GM18858 (cell line): ENCODE measurements around the gene APRT.
"Not testable (repeated sequence)": the region's sequence is repeated elsewhere in the genome, so short reads cannot be mapped to it uniquely, and the experiment has no call there.

Experiments used
- ATAC-seq: cut with Tn5 transposase; IDR thresholded peaks from one replicate; pipeline ENCODE4 v1.9.1; 2021; ENCODE audit not compliant: unreplicated experiment

The APRT gene

DNA sequence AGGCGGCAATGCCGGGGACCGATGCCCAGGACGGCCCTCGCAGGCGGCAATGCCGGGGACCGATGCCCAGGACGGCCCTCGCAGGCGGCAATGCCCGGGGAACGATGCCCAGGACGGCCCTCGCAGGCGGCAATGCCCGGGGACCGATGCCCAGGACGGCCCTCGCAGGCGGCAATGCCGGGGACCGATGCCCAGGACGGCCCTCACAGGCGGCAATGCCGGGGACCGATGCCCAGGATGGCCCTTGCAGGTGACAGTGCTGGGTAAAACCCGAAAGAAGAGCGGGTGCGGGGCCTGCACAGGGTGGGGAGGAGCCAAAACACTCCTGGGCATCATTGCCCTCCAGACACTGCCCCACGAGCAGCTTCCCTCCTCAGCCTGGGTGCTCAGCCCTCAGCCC, 11.9 kb upstream of the APRT start:
- ATAC-seq, result not testable (repeated sequence)

DNA sequence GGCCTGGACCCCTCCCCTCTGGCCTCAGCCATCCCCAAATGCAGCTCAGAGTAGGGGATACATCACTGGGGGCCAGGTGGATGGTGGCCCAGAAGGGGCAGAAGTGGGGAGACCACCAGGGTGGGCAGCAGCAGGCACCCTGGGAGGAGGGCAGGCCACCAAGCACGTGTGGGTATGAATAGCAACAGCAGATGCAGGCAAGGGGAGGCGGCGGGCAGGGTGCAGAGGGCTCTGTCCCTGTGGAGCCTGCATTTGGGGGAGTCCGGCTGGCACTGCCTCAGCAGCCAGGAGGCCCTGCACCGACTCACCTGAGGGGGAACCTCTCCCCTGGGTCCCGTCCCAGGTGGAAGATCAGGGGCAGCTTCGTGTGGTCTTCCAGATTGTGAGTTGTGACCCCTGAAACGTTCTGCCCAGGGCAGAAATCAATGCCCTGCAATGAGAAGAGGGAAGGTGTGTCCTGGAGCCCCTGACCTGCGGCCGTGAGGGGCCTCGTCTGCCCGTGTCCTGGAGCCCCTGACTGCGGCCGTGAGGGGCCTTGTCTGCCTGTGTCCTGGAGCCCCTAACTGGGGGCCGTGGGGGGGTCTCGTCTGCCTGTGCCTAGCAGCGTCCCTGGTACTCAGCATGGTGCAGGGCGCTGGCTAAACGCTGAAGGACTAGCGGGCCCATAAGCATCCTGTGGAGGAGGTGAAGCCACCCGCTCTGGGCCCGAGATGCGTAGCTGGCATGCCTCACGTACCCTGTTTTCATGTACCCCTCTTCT, 10.7 kb upstream of the APRT start:
- ATAC-seq, result no peak

DNA sequence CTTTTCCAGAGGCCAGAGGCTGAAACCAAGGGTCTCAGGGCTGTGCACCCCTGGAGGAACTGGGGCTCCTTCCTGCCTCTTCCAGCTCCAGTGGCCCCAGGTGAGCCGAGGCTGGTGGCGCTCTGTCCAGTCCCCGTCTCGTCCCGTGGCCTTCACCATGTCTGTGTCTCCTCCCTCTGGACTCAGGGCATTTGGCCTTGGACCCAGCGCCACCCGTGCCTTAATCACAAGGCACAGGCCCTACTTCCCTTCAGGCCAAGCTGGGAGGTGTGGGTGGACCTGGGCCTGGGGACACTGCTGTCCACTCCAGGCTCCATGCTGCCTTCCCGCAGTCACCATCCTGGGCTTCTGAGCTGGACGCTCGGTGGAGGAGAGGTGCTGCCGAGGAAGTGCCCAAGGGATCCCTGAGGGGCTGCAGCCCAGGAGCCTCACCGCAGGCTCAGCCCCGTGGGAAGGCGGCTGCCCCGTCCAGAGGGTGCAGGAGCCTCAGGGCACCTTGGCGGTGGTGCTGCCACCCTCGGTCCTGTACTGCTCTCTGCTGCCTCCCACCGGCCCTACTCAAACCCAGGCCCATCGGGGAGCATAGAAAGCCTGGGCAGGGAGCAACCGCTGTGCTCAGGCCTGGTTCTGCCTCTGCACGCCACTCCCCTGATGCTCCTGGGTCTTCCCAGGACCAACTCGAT, 9.6 kb upstream of the APRT start:
- ATAC-seq, result no peak

DNA sequence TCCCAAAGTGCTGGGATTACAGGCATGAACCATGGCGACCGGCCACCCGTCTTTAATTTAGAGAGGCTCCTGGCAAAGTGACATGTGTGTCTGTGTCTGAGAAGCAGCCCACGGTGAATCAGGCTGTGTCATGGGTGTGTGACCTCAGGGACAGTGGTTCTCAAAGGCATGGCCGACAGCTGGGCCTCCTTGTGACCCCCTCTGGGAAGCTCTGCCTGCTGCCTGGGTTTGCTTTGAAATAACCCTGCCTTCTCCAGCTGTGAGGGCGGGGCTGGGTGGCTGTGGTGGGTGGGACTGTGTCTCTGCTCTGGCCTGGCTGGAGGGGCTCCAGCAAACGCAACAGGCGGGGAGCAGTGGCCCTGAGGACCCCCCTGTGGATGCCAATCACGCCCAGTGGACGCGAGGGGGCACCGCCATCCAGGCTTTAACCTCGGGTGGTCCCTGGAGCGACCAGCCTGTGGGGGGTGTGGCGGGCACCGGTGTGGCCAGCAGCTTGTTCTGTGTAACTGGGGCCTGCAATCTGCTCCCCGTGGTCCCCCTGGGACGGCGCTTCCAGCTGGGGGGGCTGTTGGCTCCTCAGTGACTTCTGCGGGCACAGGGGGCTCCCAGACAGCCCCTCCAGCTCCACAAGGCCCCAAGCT, 8.8 kb upstream of the APRT start:
- ATAC-seq, result no peak

DNA sequence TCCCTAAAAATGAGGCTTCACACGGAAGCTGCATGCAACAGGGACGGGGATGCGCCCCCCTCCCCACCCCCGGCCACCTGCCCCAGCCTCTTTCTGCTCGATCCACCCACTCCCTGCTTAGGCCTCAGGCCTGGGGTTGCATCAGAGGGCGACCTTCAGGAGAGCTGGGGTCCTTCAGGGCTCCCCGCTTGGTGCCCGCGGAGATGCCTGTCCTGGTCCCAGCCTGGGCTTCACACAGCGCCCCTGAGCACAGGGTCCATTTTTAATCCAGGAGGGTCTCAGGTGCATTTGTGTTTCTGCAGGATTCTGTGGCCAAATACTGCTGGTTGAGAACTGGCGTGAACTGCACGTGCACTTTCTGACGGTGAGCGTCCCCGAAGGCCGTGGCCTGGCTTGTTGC, 7.4 kb upstream of the APRT start:
- ATAC-seq, result no peak

DNA sequence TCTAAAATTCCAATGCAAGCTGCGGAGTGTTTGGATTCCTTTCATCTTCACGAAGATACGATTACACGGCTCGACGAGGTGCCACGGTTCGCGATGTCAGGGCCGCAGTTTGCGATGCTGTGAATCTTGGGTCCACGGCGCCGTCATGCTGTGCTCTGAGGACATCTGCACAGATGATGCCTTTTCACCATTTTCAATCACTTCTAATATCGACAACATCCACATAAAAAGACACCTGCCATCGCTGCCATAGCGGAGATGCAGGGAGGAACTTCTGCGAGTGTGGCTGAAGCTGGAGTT, 6.8 kb upstream of the APRT start:
- no peak for ATAC-seq

DNA sequence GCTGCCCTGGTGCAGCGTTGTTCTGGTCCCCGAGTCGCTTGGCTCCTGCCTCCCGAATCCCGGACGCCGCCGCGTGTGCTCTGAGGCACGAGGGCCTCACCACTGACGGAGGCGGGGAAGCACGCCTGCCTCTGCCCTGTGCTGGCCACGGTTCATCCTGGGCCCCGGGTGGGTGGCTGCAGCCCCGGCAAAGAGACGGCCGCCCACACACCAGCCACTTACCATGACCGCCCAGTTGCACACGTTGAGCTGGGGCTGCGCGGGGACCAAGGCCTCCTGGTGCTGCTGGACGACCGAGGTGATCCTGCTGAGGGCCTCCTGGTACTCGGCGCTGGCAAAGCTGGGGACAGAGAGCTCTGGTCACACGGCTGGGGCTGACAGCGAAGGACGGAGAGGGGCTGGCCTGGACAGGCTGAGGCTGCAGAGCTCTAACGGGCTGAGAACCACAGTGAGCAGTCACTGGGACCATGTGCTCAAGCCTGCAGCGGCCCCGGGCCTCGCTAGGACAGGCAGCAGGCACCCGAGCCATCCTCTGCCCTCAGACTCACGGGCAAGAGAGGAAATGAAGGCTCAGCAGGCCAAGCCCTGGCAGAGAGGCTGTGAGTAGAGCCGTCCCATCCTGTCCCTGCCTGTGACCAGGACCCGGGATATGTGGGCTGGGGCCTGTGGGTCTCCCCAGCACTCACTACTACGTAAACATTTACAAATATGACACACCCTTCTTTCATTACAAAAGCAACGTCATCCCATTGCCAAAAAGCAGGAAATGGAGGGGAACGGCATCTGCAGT, 6.3 kb upstream of the APRT start:
- no peak for ATAC-seq

DNA sequence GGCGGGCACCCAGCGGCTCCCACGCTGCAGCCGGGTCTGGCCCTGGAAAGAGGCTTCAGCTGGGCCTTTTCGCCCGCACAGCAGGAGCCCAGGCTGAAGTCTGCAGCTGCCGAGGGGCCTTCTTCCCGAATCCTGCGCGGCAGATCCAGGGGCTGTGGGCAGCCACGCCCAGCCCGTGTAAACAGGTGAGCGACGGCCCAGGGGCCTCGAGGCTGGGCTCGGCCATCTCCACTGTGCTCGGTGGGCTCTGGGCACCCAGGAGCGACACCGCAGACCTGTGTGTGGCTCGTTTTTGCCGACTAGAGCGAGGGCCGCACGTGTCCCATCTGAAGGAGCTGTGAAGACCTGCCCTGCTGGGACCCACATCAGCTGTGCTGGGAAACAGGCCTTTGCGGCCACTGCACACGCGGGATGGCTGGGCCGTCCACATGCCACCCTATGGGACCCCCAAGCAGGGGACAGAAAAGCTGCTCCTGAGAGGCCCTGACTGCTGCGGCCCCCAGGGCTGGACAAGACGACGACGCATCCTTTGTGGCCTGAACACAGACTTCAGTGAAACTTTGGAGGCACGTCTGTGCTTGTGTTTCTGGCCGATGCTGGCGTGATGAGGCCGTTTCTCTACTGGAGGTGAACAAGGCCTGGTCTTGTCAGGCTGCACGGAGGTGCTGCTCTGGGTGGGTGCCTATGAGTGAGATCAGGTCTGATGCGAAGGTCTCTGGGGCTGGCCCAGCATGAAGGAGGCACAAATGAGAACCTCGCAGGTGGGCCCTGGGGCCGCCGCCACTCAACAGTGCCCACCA, 5.2 kb upstream of the APRT start:
- no peak for ATAC-seq

DNA sequence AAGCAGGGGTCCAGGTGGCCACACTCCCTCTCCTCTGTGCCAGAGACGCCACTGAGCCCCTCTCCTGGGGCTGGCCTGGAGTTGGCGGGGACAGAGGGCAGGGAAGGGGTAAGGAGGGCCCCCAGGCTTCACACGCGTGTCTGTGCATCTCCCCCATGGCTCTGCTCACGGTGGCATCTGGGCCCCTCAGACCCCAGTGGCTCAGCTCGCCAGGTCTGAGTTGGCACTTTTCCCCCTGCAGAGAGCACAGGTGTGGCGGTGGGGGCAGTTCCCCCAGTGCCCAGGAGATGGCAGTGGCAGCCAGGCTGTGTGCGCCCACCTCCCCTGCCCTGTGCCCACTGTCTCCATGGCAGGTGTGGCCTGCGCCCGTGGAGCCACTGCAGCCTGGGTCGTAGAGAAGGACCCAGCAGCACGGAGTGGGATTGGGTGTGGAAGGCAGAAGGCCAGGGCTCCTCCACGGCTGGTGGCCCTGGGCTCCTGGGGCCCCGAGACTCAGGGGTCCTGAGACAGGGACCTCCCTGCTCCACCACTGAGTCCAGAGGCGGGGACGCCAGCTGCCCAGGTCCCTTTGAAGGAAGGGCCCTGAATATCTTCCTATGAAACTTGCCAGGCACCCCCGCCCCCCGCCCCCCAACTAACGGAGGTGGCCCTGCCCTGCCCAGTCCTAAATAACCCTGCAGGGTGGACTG, 4.3 kb upstream of the APRT start:
- no peak for ATAC-seq

DNA sequence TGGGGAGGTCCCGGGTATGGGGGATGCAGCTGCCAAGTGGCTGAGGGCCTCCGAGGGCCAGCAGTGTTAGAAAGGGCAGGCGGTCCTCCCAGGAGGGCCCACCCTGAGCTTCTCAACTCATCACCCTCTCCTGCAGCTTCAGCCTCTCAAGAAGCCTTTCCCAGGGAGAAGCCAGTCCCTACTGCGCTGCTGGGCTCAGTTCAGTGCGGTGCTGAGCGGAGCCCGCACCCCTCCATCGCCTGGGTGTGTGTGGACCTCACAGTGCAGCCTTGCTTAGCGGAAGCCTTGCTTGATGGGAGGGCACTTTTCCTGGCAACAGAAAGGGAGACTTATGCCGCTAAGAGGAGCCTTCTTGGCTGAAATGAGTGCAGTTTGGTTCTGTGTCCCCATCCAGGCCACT, 3.5 kb upstream of the APRT start:
- ATAC-seq, result no peak

DNA sequence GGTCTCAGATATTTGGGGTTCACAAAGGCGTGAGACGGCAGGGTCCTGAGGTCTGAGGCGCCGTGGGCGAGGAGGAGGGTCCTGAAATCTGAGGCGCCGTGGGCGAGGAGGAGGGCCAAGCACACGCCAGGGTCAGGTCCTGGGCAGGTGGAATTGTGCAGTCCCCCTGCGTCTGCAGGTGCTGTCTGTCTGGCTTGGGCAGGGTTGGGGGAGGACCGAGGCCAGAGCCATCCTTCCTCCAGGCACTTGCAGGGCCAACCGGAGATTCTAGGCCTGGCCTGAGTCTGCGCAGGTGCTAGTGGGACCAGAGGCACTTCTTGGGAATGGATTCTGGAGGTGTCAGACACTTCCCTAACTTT, 2.4 kb upstream of the APRT start:
- ATAC-seq, result no peak

DNA sequence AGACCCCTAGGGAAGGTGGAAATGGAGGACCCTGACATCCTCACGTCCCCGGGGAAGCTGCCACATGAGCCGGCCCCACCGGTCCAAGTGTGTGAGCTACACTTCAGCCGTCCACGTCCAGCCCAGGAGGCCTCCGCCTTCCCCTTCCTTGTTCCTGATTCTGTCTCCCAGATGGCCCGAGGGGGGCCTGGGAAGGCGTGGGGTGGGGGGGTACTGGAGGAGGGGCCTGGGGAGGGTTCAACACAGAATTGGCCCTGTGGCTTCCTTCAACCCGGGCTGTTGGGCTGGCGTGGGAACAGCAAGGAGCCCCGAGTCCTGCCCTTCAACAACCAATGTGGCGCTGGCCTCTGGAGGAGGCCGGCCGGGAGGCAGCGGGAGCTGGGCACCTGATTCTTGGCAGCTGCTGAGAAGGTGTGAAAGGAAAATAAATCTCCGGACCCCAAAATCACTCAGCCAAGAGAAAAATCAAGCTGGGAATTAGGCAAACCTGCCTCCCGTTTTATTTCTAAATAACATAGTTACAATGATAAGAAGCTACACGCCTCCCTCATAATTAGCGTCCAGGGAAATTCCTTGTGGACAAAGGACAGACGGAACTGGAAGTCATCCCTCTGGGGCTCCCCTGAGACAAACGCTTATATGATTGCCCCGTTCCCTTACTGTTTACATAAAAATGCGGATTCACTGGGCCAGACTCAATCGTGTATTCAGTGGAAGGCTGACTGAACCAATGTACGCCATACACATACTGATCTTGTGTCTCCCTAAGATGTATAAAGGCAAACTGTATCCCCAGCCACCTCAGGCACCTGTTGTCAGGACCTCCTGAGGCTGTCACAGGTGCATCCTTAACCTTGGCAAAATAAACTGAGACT, 1.8 kb upstream of the APRT start:
- ATAC-seq, result no peak

DNA sequence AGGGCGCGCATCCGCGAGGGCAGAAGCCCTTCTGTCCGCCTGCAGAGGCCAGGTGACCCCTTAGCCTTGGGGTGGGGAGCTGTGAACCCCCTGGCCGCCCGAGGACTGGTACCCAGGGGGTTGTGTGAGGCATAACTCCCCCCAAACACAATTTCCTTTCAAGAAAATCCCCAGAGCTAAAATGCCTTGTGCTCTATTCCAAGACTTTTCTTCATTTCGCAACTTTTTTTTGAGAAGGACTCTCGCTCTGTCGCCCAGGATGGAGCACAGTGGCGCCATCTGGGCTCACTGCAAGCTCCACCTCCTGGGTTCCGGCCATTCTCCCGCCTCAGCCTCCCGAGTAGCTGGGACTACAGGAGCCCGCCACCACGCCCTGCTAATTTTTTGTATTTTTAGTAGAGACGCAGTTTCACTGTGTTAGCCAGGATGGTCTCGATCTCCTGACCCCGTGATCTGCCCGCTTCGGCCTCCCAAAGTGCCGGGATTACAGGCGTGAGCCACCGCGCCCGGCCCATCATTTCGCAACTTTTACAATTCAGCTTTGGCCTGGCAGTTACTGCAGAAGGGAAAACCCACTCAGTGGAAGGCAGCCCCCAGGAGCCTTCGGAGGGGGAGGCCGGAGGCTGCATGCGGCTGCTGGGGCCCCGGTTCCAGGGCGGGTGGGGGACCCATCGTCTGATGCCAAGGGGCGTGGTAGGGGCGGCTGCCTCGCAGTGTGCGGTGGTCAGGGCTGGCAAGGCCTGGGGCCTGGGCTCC, 963 bp upstream of the APRT start:
- no peak for ATAC-seq

DNA sequence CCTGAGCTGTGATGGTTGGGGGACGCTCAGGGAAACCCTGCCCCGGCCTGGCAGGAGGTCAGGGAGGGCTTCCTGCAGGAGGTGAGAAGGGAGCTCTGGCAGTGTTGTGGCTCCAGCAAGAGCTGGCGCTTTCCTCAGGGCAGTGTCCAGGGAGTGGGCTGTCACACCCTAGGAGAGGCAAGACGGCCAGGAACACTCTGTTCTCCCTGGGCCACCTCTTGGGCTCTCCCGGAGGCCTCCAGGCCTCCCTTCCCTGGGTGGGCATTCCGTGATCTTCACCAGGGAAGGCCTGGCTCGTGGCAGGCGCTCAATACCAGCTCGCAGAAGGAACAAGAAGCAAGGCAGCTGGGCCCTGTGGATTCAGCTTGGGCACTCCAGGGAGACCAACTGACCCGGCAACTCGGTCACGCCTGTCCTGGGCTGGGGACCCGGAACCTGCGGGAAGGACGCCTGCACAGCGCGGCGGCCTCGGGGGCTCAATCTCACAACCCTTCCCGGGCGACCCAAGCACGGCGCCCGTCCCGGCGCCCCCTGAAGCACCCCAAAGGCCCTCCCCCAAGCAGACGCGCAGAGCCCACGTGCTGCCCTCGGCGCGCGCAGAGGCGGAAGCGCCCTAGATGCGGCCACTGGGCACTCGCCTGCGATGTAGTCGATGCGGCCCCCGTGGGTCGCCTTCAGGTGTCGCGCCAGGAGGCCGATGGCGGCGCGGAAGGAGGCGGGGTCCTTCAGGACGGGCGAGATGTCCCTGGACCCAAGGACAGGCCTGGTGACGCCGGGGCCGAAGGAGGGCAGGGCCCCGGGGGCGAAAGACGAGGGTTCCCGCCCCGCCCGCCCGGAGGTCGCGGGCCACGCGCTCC, 588 bp downstream of the APRT start:
- no peak for ATAC-seq

DNA sequence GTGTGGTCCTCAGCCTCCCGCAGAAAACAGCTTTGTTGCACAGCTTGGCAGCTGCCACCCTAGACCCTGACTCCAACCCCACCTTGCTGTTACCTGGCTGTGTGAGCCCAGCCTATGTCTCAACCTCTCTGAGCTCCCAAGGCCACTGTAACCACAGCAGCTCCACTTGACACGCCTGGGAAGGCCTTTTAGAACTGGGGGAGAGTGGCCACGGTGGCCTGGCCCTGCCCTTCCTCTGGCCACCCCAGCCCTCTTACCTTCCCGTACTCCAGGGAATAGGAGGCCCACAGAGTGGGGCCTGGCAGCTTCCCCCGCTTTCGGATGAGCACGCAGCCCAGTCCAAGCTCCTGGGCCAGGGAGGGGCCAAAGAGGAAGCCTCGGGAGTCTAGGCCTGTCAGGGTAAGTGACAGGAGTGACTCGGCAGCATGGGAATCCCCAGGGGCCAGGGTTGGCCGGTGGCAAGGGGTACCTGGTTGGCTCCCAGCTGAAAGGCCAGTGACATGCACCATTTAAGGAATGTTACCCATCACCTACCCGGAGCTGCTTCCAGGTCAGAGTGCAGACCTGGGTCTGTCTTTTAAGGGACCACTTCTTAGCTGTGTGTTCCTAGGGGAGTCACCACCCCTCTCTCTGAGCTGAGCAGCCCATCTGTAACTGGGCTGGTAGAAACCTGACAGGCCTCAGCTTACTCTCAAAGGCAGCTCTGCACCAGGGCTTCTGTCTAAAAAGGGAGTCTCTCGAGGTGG, 1.4 kb downstream of the APRT start:
- no peak for ATAC-seq

DNA sequence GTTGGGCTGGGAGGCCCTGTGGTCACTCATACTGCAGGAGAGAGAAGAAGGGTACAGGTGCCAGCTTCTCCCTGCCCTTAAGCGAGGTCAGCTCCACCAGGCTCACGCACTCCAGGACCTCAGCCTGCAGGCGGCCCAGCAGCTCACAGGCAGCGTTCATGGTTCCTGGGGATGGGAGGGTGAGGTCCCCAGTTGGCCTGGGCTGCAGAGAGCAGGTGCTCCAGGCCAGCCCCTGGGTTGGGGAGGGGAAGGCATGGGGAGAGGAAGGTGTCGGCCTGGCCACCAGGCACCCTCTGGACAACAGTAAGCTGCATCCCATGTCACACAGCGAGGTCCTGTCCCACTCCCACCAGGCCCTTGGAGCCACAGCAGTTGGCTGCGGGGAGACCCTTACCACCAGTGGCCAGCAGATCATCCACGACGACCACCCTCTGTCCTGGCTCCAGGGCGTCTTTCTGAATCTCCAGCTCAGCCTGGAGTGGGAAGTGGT, 2.0 kb downstream of the APRT start:
- no peak for ATAC-seq

DNA sequence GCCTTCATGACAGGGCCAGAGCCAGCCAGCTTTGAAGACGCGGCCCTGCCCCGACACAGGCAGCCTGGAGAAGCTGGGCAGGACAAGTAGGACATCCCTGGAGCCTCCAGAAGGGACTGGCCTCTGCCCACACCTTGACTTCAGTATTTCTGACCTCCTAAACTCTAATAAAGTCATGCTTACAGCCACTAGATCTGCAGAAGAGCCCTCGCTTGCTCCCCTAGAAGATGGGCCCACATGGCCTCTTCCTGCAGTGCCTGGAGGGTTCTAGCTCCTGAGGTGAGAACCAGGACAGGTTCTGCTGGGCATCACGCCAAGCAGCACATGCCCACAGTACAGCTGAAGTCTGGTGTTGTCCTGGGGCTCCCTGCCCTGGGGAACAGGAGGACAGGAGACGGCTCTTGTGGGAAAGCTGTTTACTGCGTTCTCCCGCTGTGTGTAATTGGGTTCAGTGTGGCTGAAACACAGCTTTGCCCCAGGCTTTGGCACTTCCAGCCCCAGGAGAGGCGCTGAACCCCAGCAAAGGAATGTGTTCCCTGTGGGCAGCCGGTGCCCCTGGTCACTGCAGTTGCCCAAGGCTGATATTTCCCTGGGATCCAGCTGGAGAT, 2.6 kb downstream of the APRT start:
- no peak for ATAC-seq
